ENCODE data around the gene ZNF44. TPM values are rescaled to one million over a fixed set of nuclear protein-coding genes. Genes with fewer than 3 reads are reported as not detected.

The ZNF44 gene
- total and polyA plus RNA-seq, 2 of the 13 experiments (the other 11 are each of a cell fraction or from before 2014, with no cell fraction given) = 6.9 to 15.7 TPM

DNA sequence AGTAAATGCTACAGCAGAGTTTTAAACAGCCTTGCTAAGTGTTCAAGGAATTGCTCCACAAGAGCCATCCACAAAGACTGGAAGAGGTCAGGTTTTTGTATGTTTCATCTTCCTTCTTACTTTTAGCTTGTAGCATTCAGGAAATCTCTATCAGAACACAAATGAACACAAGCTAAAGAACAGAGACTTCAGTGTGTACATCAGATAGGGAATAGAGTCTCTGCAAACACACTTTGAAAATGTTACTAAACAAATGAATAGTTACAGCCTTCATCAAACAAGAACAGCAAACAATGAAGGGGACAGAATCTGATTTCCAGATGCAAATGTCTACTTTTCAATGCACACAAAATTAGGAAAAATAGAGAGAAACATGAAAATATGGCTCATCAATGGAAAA, 31.0 kb upstream of the ZNF44 start (continued):
- TF ChIP-seq ZNF646 (CRISPR knock-in tag; IDR thresholded peaks at IDR 0.05) (no peak), SETDB1 (CRISPR knock-in tag; IDR thresholded peaks at IDR 0.05; ENCODE audit: borderline replicate concordance) (no peak), THAP11 (CRISPR knock-in tag; IDR thresholded peaks at IDR 0.05) (peak; percentile 41; the same call in 1 of the 2 replicates), CREM (IDR thresholded peaks at IDR 0.05) (peak; percentile 77), CREM (CRISPR knock-in tag; IDR thresholded peaks at IDR 0.05) (no peak), ASH2L (IDR thresholded peaks at IDR 0.05; ENCODE audit: insufficient read length, low read depth, low read length) (peak; percentile 37), NCOA2 (CRISPR knock-in tag; IDR thresholded peaks at IDR 0.05) (peak; percentile 85), ZNF691 (CRISPR knock-in tag; IDR thresholded peaks at IDR 0.05; ENCODE audit: borderline replicate concordance, low read depth) (no peak), HNF4A (CRISPR knock-in tag; IDR thresholded peaks at IDR 0.05) (peak; percentile 44; the same call in 1 of the 2 replicates), SP5 (CRISPR knock-in tag; IDR thresholded peaks at IDR 0.05; ENCODE audit: borderline replicate concordance, low read depth) (0 out of 2 replicates have a peak, but pooled peaks have one; percentile 14), CEBPG (CRISPR knock-in tag; IDR thresholded peaks at IDR 0.05) (peak; percentile 49), E2F5 (CRISPR knock-in tag; conservative IDR thresholded peaks at IDR 0.05) (no peak), PPARG (CRISPR knock-in tag; conservative IDR thresholded peaks at IDR 0.05) (peak; percentile 72), RXRB (CRISPR knock-in tag; IDR thresholded peaks at IDR 0.05; ENCODE audit: borderline replicate concordance) (peak; percentile 51; the same call in 1 of the 2 replicates)
- TF ChIP-seq, protein P1, sequence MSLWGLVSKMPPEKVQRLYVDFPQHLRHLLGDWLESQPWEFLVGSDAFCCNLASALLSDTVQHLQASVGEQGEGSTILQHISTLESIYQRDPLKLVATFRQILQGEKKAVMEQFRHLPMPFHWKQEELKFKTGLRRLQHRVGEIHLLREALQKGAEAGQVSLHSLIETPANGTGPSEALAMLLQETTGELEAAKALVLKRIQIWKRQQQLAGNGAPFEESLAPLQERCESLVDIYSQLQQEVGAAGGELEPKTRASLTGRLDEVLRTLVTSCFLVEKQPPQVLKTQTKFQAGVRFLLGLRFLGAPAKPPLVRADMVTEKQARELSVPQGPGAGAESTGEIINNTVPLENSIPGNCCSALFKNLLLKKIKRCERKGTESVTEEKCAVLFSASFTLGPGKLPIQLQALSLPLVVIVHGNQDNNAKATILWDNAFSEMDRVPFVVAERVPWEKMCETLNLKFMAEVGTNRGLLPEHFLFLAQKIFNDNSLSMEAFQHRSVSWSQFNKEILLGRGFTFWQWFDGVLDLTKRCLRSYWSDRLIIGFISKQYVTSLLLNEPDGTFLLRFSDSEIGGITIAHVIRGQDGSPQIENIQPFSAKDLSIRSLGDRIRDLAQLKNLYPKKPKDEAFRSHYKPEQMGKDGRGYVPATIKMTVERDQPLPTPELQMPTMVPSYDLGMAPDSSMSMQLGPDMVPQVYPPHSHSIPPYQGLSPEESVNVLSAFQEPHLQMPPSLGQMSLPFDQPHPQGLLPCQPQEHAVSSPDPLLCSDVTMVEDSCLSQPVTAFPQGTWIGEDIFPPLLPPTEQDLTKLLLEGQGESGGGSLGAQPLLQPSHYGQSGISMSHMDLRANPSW (CRISPR knock-in tag; IDR thresholded peaks at IDR 0.05; ENCODE audit: borderline replicate concordance) = no peak

Data from HepG2 (cell line).